Measurements from ENCODE around the gene SLC8A1.

DNA sequence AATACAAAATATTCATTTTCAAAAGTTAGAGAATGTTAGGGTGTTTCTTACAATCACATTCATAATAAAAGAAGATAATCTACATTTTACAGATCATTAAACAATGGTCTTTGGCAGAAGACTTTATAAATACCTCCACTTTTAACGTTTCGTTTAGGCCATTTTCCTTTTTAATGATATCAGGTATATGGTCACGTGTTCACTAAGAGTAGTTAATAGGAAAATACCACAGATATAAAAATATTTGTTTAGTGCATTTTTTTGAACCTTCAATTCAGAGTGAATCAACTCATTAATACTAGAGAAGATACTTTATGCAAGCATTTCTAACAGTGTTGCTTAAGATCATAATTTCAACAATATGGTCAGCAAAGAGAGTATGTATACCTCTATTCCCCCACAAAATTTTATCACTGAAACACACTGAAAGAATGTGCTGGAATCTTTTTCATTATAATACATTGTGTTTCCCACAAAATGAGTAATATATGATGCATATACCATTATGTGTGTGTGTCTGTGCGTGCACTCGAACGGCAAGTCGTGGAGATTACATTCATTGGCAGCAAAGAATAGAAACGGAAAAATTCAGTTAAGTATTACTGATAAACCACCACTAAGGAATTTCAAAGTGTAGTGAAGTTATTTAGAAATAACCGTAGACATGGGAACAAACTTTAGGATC is 353.0 kb downstream of the SLC8A1 start:
- TF ChIP-seq, protein P1, sequence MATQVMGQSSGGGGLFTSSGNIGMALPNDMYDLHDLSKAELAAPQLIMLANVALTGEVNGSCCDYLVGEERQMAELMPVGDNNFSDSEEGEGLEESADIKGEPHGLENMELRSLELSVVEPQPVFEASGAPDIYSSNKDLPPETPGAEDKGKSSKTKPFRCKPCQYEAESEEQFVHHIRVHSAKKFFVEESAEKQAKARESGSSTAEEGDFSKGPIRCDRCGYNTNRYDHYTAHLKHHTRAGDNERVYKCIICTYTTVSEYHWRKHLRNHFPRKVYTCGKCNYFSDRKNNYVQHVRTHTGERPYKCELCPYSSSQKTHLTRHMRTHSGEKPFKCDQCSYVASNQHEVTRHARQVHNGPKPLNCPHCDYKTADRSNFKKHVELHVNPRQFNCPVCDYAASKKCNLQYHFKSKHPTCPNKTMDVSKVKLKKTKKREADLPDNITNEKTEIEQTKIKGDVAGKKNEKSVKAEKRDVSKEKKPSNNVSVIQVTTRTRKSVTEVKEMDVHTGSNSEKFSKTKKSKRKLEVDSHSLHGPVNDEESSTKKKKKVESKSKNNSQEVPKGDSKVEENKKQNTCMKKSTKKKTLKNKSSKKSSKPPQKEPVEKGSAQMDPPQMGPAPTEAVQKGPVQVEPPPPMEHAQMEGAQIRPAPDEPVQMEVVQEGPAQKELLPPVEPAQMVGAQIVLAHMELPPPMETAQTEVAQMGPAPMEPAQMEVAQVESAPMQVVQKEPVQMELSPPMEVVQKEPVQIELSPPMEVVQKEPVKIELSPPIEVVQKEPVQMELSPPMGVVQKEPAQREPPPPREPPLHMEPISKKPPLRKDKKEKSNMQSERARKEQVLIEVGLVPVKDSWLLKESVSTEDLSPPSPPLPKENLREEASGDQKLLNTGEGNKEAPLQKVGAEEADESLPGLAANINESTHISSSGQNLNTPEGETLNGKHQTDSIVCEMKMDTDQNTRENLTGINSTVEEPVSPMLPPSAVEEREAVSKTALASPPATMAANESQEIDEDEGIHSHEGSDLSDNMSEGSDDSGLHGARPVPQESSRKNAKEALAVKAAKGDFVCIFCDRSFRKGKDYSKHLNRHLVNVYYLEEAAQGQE (IDR thresholded peaks at IDR 0.05; ENCODE audit: insufficient replicate concordance, low read depth): no peak
- TF ChIP-seq, protein P2, sequence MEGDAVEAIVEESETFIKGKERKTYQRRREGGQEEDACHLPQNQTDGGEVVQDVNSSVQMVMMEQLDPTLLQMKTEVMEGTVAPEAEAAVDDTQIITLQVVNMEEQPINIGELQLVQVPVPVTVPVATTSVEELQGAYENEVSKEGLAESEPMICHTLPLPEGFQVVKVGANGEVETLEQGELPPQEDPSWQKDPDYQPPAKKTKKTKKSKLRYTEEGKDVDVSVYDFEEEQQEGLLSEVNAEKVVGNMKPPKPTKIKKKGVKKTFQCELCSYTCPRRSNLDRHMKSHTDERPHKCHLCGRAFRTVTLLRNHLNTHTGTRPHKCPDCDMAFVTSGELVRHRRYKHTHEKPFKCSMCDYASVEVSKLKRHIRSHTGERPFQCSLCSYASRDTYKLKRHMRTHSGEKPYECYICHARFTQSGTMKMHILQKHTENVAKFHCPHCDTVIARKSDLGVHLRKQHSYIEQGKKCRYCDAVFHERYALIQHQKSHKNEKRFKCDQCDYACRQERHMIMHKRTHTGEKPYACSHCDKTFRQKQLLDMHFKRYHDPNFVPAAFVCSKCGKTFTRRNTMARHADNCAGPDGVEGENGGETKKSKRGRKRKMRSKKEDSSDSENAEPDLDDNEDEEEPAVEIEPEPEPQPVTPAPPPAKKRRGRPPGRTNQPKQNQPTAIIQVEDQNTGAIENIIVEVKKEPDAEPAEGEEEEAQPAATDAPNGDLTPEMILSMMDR (IDR thresholded peaks at IDR 0.05; ENCODE audit: insufficient read depth, low read length): no peak
- TF ChIP-seq POLR2AphosphoS5 (IDR thresholded peaks at IDR 0.05; ENCODE audit: low read depth): no peak
- no peak for TF ChIP-seq GABPA (IDR thresholded peaks at IDR 0.05; ENCODE audit: low read depth)

All from HL-60 (cell line).